A549 (cell line): Measurements from ENCODE around the gene TBX20. TPM values are rescaled to one million over a fixed set of nuclear protein-coding genes. Genes with fewer than 3 reads are reported as not detected.
"Not testable (repeated sequence)": the region's sequence is repeated elsewhere in the genome, so short reads cannot be mapped to it uniquely, and the experiment has no call there.

Experiments
- ATAC-seq, 2 experiments: fragments of 200-7000 bp in 1 of 2; fragments of >200 bp in 1 of 2; cut with Nextera tagmentation in 1 of 2; cut with Tn5 transposase in 1 of 2; 3 replicates each; pipeline versions ENCODE4 v1.8.0 to v1.9.1; 2018 to 2020; ENCODE audit warnings: mild to moderate bottlenecking in 1 of 2, moderate library complexity in 1 of 2
- CTCF ChIA-PET: fragments of 300-600 bp; sonication (Branson Sonifier 250); formaldehyde crosslinking; extraction: SDS; loops from one replicate; lab custom pipeline; 2021; ENCODE audit warnings: antibody characterized with exemption, inconsistent platforms; lab: Yijun Ruan, JAX
- POLR2A ChIA-PET: fragments of 350-600 bp; formaldehyde crosslinking; extraction: SDS; loops from one replicate; lab custom pipeline; 2021; ENCODE audit warnings: antibody characterized with exemption, inconsistent platforms; lab: Yijun Ruan, JAX
- DNase-seq, 2 experiments: peaks; one replicate each; pipeline versions ENCODE4 v3.0.0 to v3.0.0-alpha.2; 2011 to 2016; ENCODE audit warnings: low read depth in 1 of 2, low spot score in 1 of 2
- FAIRE-seq: peaks from 2 replicates; lab custom pipeline; 2011; peaks lifted over from hg19 to GRCh38; lab: Jason Lieb, UNC
- H3K27ac ChIP-seq, 2 experiments: fragments of >200 bp; sonication (Bioruptor Twin); formaldehyde crosslinking; 3 replicates each; pipeline ENCODE4 v1.5.1; 2016 to 2017
- H3K4me1 ChIP-seq: fragments of >200 bp; sonication (Bioruptor Twin); formaldehyde crosslinking; 3 replicates; pipeline ENCODE4 v1.6.1; 2016
- H3K4me2 ChIP-seq: fragments of >200 bp; sonication (Bioruptor Twin); formaldehyde crosslinking; 3 replicates; pipeline ENCODE4 v1.6.1; 2016
- H3K4me3 ChIP-seq: fragments of >200 bp; sonication (Bioruptor Twin); formaldehyde crosslinking; 3 replicates; pipeline ENCODE4 v1.5.1; 2016
- H3K9me3 ChIP-seq: fragments of >200 bp; sonication (Bioruptor Twin); formaldehyde crosslinking; 3 replicates; pipeline ENCODE4 v1.6.1; 2016
- CEBPB ChIP-seq, 2 experiments: fragments of >200 bp in 1 of 2; sonication (Bioruptor Twin) in 1 of 2; formaldehyde crosslinking in 1 of 2; IDR thresholded peaks; 2 replicates each; pipeline ENCODE4 v1.6.1; 2012 to 2016
- WGBS: methylation state at CpG from one replicate; pipeline ENCODE4 v1.1.6; 2017; ENCODE audit errors: missing lambda C conversion rate; 5-methylcytosine and 5-hydroxymethylcytosine counted together
- polyA plus RNA-seq, 4 experiments: library from polyadenylated mRNA; depleted of rRNA in 3 of 4; stranded (reverse); fragments of >200 nt; fragmentation: RNase III in 1 of 4; extraction: RNeasy Plus Mini Kit Qiagen cat#74134 plus additional on column Dnase treatment in 1 of 4; gene quantifications; 2 replicates in 3 of 4; 3 replicates in 1 of 4; pipeline ENCODE4 v1.2.3, GENCODE V29; 2011 to 2017

The TBX20 gene
- polyA plus RNA-seq, 2 of the 4 experiments (the other 2 are of a cell fraction): 1.3 to 1.6 TPM

DNA sequence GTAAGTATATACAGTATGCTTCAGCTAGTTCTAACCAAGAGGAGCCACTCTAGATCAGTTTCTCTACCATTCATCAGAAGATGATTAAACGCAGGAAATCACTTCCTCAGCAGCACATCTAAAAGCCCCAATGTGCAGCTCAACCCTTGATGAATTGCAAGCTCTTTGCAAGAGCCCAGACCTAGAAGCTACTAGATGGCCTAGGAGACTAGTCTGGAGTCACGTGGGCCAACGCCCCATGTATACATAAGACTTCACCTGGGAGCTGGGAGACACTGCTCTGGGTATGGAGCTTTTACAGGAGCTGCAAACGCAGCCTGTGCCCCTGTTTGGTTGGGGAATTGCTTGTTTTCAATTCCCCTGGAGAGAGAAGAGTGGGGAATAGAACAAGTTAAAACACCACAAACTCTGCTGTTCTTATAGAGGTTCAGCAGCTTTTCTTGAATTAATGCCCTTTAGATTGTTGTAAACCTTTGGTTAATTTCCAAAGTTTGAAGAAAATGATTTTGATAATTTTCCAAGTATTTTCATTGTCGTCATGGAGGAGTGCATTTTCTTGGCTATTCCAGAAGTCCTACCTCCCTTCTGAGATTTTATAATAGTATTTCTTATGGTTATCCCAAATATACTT is 69.9 kb downstream of the TBX20 start:
- POLR2A ChIA-PET, FAIRE-seq: not testable (repeated sequence)

DNA sequence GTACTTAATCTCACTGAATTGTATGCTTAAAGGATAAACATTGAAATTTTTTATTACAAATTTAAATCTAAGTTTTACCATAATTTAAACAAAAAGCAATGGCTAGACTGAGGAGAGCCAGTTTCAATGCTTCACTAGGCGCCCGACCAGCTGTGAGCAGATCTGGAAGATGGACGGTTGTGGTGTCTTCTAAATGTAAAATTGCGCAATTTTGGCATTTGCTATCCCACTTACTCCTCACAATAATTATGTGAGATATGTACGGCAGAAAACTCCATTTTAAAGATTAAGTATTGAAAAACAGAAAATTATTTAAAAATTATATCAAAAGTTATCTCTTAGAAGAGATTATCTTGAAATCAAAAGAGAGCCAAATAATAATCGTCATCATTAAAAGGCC is 73.2 kb downstream of the TBX20 start:
- CTCF ChIA-PET, POLR2A ChIA-PET, H3K27ac ChIP-seq, H3K4me1 ChIP-seq, ATAC-seq, H3K9me3 ChIP-seq, H3K4me2 ChIP-seq, FAIRE-seq, DNase-seq, H3K4me3 ChIP-seq: not testable (repeated sequence)
- 85% methylated on average over 6 of the region's 6 CpGs for WGBS
- TF ChIP-seq CEBPB (IDR thresholded peaks at IDR 0.05): peak; percentile 47 to 64; a peak in 3 of 4 replicates

More for the DNA sequence above, 69.9 kb downstream of the TBX20 start:
- ATAC-seq, H3K4me1 ChIP-seq, H3K4me3 ChIP-seq, CTCF ChIA-PET, DNase-seq, H3K27ac ChIP-seq, H3K9me3 ChIP-seq: not testable (repeated sequence)
- peak overlapping the region; percentile 45; the same call in 1 of the 3 replicates for H3K4me2 ChIP-seq
- WGBS: 66% methylated on average over 4 of the region's 5 CpGs

DNA sequence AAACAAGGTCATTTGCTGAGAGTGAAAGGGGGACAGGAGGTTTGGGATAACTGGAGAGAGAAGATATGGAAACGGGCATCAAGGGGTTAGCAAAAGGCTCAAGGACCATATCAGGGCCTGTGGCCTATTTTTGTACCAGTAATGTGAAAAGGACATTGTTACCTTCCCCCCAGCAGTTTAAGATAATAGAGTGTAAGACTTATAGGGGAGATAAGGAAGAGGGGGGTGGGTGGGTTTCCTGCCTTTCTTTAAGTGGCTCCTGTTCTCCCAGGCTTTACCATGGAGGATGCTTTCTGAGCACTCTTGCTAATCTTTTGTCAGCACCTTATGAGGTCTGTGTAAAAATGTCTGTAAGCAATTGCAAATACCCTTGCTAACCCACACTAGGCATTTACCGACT is 80.7 kb downstream of the TBX20 start:
- H3K9me3 ChIP-seq, DNase-seq, POLR2A ChIA-PET, FAIRE-seq, H3K27ac ChIP-seq, H3K4me3 ChIP-seq, H3K4me1 ChIP-seq, ATAC-seq, CTCF ChIA-PET, H3K4me2 ChIP-seq: not testable (repeated sequence)
- 69% methylated on average over 2 of the region's 2 CpGs for WGBS

DNA sequence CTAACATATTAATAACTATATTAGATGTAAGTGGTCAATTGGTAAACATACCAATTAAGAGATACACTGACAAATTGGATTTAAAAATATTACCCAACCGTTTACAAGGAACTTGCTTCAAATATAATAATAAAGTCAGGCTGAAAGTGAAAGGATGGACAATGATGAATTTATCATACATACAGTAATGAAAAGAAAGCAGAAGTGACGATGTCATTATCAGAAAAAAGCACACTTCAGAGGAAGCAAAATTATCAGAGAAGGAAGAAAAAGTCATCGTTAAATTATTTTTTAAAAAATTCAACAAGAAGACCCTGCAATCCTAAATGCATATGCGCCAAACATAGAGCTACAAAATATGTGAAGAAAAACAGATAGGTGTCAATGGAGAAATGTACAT is 81.8 kb downstream of the TBX20 start:
- POLR2A ChIA-PET, CTCF ChIA-PET, DNase-seq, H3K4me3 ChIP-seq, H3K4me2 ChIP-seq, FAIRE-seq, H3K4me1 ChIP-seq, H3K27ac ChIP-seq, ATAC-seq, H3K9me3 ChIP-seq: not testable (repeated sequence)
- 74% methylated on average over 4 of the region's 4 CpGs for WGBS

GRCh38 chr7:35167658-35168057 is 86.2 kb downstream of the TBX20 start:
- DNase-seq, H3K4me3 ChIP-seq, H3K4me2 ChIP-seq, H3K4me1 ChIP-seq, ATAC-seq, FAIRE-seq, POLR2A ChIA-PET, H3K9me3 ChIP-seq, H3K27ac ChIP-seq: not testable (repeated sequence)
- CTCF ChIA-PET: interaction anchor here (0.7 kb wide), 1 partner anchor 400 kb away, joined by 3 read pairs; no protein-coding TSS in a partner anchor

GRCh38 chr7:35167158-35167557 is 86.7 kb downstream of the TBX20 start:
- DNase-seq, FAIRE-seq, H3K4me3 ChIP-seq, CTCF ChIA-PET, H3K4me2 ChIP-seq, H3K27ac ChIP-seq, H3K9me3 ChIP-seq, ATAC-seq, H3K4me1 ChIP-seq, POLR2A ChIA-PET: not testable (repeated sequence)
- WGBS: 82% methylated on average over 1 of the region's 1 CpG

DNA sequence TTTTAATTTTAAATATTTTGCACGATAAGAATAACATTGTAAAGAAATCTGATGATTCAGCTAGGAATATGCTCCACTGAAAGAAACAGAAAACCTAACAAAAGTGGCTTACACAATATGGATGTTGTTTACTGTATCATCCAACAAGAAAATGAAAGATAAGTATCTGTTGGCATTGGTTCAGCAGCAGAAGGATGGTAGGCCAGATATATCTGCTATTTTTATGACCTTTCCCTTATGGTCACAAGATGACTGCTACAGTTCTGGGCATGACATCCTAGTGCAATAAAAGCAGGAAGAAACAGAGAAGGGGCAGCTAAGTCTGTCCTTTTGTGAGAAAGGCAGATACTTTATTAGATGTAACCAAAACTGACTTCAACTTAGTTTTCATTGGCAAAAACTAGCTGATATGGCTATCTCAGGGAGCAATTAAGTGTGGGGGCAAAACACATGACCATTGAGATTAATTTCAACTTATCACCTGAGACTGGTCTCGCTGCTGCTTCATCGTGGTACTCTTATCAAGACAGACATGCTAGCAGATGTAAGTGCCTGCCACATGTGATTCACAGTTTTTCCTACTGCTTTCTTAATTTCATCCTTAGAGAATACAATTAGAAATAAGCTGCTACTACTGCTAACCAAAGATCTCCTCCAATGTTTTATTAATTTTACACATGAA is 92.7 kb downstream of the TBX20 start:
- ATAC-seq: not testable (repeated sequence)

More for the DNA sequence above, 92.7 kb downstream of the TBX20 start:
- H3K4me2 ChIP-seq, H3K9me3 ChIP-seq, FAIRE-seq, H3K27ac ChIP-seq, CTCF ChIA-PET, POLR2A ChIA-PET, DNase-seq, H3K4me1 ChIP-seq, H3K4me3 ChIP-seq: not testable (repeated sequence)
- 35% methylated on average over 3 of the region's 3 CpGs for WGBS

Other genes starting within 250 kb of the TBX20 start
- gene DPY19L1, start 216.6 kb downstream of the TBX20 start, polyA plus RNA-seq (2011; rRNA removed): 129 and 145 TPM in 2 replicates
- 47.5 to 53.6 TPM (median 52.0 TPM) in 3 replicates for gene DPY19L1, start 216.6 kb downstream of the TBX20 start, polyA plus RNA-seq (2017; fragmentation: RNase III; extraction: RNeasy Plus Mini Kit Qiagen cat#74134 plus additional on column Dnase treatment)